HepG2 (cell line): ENCODE results near the gene PIAS3. TPM values are rescaled to one million over a fixed set of nuclear protein-coding genes. Genes with fewer than 3 reads are reported as not detected.

Experiments used
- CHCHD3 ChIP-seq: sonication (generic); formaldehyde crosslinking; IDR thresholded peaks from 2 replicates; pipeline ENCODE4 v1.8.0; 2022; ENCODE audit warnings: mild to moderate bottlenecking, missing genetic modification reagents, moderate library complexity
- DPF2 ChIP-seq: sonication (generic); formaldehyde crosslinking; IDR thresholded peaks from 2 replicates; pipeline ENCODE4 v1.4.0; 2020; ENCODE audit warnings: mild to moderate bottlenecking, low read depth, missing genetic modification reagents, borderline replicate concordance
- FOXA1 ChIP-seq, 2 experiments: fragments of 450-650 bp in 1 of 2; sonication (generic) in 1 of 2; formaldehyde crosslinking in 1 of 2; IDR thresholded peaks; 2 replicates each; pipeline versions ENCODE4 v1.4.0 to v1.6.1; 2016 to 2020; ENCODE audit warnings: missing genetic modification reagents in 1 of 2
- FOXP1 ChIP-seq, 2 experiments: fragments of 450-650 bp in 1 of 2; IDR thresholded peaks; 2 replicates each; pipeline ENCODE4 v1.6.1; 2017 to 2018; ENCODE audit warnings: antibody characterized with exemption in 1 of 2
- IKZF5 ChIP-seq: IDR thresholded peaks from 2 replicates; pipeline ENCODE4 v1.6.1; 2018; ENCODE audit warnings: missing genetic modification reagents, mild to moderate bottlenecking, missing compliant biosample characterization
- KAT7 ChIP-seq: IDR thresholded peaks from 2 replicates; pipeline ENCODE4 v1.6.1; 2018; ENCODE audit warnings: borderline replicate concordance, missing compliant biosample characterization
- MAFG ChIP-seq: sonication (generic); formaldehyde crosslinking; IDR thresholded peaks from 2 replicates; pipeline ENCODE4 v1.5.1; 2020; ENCODE audit warnings: mild to moderate bottlenecking, missing genetic modification reagents
- RNF219 ChIP-seq: sonication (generic); formaldehyde crosslinking; IDR thresholded peaks from 2 replicates; pipeline ENCODE4 v1.5.0; 2020; ENCODE audit warnings: mild to moderate bottlenecking, missing genetic modification reagents
- ZBTB34 ChIP-seq: sonication (generic); formaldehyde crosslinking; IDR thresholded peaks from 2 replicates; pipeline ENCODE4 v1.8.0; 2022; ENCODE audit warnings: mild to moderate bottlenecking, missing genetic modification reagents
- ZNF543 ChIP-seq: sonication (generic); formaldehyde crosslinking; IDR thresholded peaks from 2 replicates; pipeline ENCODE4 v1.4.0; 2020; ENCODE audit warnings: mild to moderate bottlenecking, missing genetic modification reagents
- polyA plus RNA-seq, 8 experiments: library from polyadenylated mRNA; depleted of rRNA in 3 of 8; stranded (reverse) in 7 of 8; unstranded in 1 of 8; fragments of >200 nt; fragmentation: Illumina TruSeq in 4 of 8; extraction: Trizol in 4 of 8; gene quantifications; 2 replicates each; pipeline versions ENCODE4 v1.2.1 to v1.2.3, GENCODE V29; 2011 to 2016; ENCODE audit warnings: low read depth in 4 of 8, missing spikeins in 1 of 8, mixed read lengths in 1 of 8; ENCODE audit not compliant: insufficient read depth in 1 of 8
- total RNA-seq, 5 experiments: library from RNA; depleted of rRNA; stranded (reverse); fragments of >200 nt; fragmentation: Illumina TruSeq; extraction: Trizol; gene quantifications; 2 replicates each; pipeline ENCODE4 v1.2.3, GENCODE V29; 2016; ENCODE audit warnings: low read depth in 1 of 5

Gene PIAS3
- total and polyA plus RNA-seq, 2 of the 13 experiments (the other 11 are each of a cell fraction or from before 2014, with no cell fraction given), result 3.7 to 8.0 TPM

- no peak for TF ChIP-seq RNF219 (CRISPR knock-in tag)
- no peak for TF ChIP-seq FOXA1 (IDR thresholded peaks at IDR 0.05)
- no peak for TF ChIP-seq FOXA1 (CRISPR knock-in tag; IDR thresholded peaks at IDR 0.05)
- TF ChIP-seq ZNF543 (CRISPR knock-in tag), result no peak
- no peak for TF ChIP-seq DPF2
- TF ChIP-seq ZBTB34 (CRISPR knock-in tag), result no peak
- TF ChIP-seq CHCHD3 (CRISPR knock-in tag), result no peak
- TF ChIP-seq FOXP1 (IDR thresholded peaks at IDR 0.05), result no peak
- no peak for TF ChIP-seq FOXP1 (CRISPR knock-in tag; IDR thresholded peaks at IDR 0.05)
- TF ChIP-seq MAFG, result no peak
- no peak for TF ChIP-seq IKZF5 (CRISPR knock-in tag)
- TF ChIP-seq KAT7, result no peak
- TF ChIP-seq, all 625 proteins: peak for 7
Observed at GRCh38 chr1:145898756-145899155, 39.9 kb upstream of the PIAS3 start (continued).
